Aorta (tissue), 5 donors: ENCODE results near the gene ACTR1B. TPM values are rescaled to one million over a fixed set of nuclear protein-coding genes. Genes with fewer than 3 reads are reported as not detected.
"Not testable (repeated sequence)": the region's sequence is repeated elsewhere in the genome, so short reads cannot be mapped to it uniquely, and the experiment has no call there.

Source experiments
- ATAC-seq: fragments of 200-7000 bp; cut with Tn5 transposase; one replicate; pipeline ENCODE4 v1.9.1; 2022; ENCODE audit warnings: moderate library complexity; ENCODE audit not compliant: low FRiP score
- DNase-seq, 2 donors: peaks; one replicate each; pipeline ENCODE4 v3.0.0-alpha.2; 2020
- H3K27ac ChIP-seq, 2 donors: one replicate each; pipeline ENCODE4 v1.5.1; 2013; ENCODE audit warnings: low read length in 2 of 2, mild to moderate bottlenecking in 2 of 2, moderate library complexity in 2 of 2, control low read depth in 1 of 2, inconsistent platforms in 1 of 2, low read depth in 1 of 2
- H3K27me3 ChIP-seq, 2 donors: one replicate each; pipeline ENCODE4 v1.6.1; 2013; ENCODE audit warnings: control low read depth in 1 of 2, low read length in 1 of 2, mild to moderate bottlenecking in 1 of 2, moderate library complexity in 1 of 2; ENCODE audit not compliant: insufficient read depth in 2 of 2, control insufficient read depth in 1 of 2
- H3K36me3 ChIP-seq, 2 donors: one replicate each; pipeline ENCODE4 v1.6.1; 2013; ENCODE audit warnings: control low read depth in 1 of 2, low read length in 1 of 2, mild to moderate bottlenecking in 1 of 2; ENCODE audit not compliant: insufficient read depth in 2 of 2, control insufficient read depth in 1 of 2
- H3K4me1 ChIP-seq, 2 donors: one replicate each; pipeline ENCODE4 v1.6.1; 2013; ENCODE audit warnings: low read length in 2 of 2, control low read depth in 1 of 2, mild to moderate bottlenecking in 1 of 2, moderate library complexity in 1 of 2; ENCODE audit not compliant: insufficient read depth in 2 of 2, control insufficient read depth in 1 of 2
- H3K4me3 ChIP-seq, 2 donors: one replicate each; pipeline ENCODE4 v1.5.1; 2013; ENCODE audit warnings: low read length in 2 of 2, control low read depth in 1 of 2, mild to moderate bottlenecking in 1 of 2
- H3K9me3 ChIP-seq: one replicate; pipeline ENCODE4 v1.6.1; 2013; ENCODE audit warnings: mild to moderate bottlenecking, low read length; ENCODE audit not compliant: control insufficient read depth
- WGBS, 2 donors: extraction: QIAGEN DNeasy Blood & Tissue Kit; methylation state at CpG; one replicate each; pipeline ENCODE4 v1.1.7; 2013; 5-methylcytosine and 5-hydroxymethylcytosine counted together
- intact Hi-C, 2 donors: fragments of 100-400 bp; cut with DNase I; formaldehyde crosslinking; loops; one replicate each; pipeline versions ENCODE4 v1.14.2 to v1.15.0; 2022
- polyA plus RNA-seq, 2 donors: library from polyadenylated mRNA; stranded (reverse); fragments of 200-250 nt; gene quantifications; one replicate each; pipeline ENCODE4 v1.2.3, GENCODE V29; 2013
- total RNA-seq, 2 donors: library from RNA; stranded (reverse); fragmentation: NEBNext Ultra II Directional; extraction: Animal tissue kit (Norgen Biotek cat#: 25700); gene quantifications; one replicate each; pipeline ENCODE4 v1.2.1, GENCODE V29; 2021
- donor health status: healthy with polysubstance abuse.
- donor health status: Bipolar disorder and iron deficiency.
- donor health status: DM: no; HTN: no; CAD: no.
- donor health status: DM: no; HTN: no; CAD: no.
- donor health status: DM: yes; HTN: yes; CAD: no.

Gene ACTR1B
- total and polyA plus RNA-seq, 4 donors = 63.2 to 92.2 (median 72.5) TPM

- H3K4me3 ChIP-seq, H3K36me3 ChIP-seq, H3K4me1 ChIP-seq, H3K27me3 ChIP-seq, intact Hi-C loops, ATAC-seq, H3K9me3 ChIP-seq, H3K27ac ChIP-seq, DNase-seq: not testable (repeated sequence)
- WGBS, 2 donors = 73 to 76% methylated on average over 6 to 9 of the region's 14 CpGs
Measured at GRCh38 chr2:97618939-97619827, 44.7 kb downstream of the ACTR1B start.

GRCh38 chr2:97617911-97618310 is 45.9 kb downstream of the ACTR1B start:
- no peaks in the 10 kb centered on the region for H3K36me3 ChIP-seq
- 90 to 92% methylated on average over 6 of the region's 6 CpGs for WGBS, 2 donors
- H3K9me3 ChIP-seq = no peaks in the 10 kb centered on the region
- DNase-seq (no peak), ATAC-seq (no peak)
- no peaks in the 10 kb centered on the region for H3K27me3 ChIP-seq
- H3K27ac ChIP-seq = no peak overlapping the region
- no peaks in the 10 kb centered on the region for H3K4me1 ChIP-seq
- intact Hi-C loops = no loop called here
- H3K4me3 ChIP-seq = no peak overlapping the region

- H3K4me1 ChIP-seq, intact Hi-C loops, H3K27me3 ChIP-seq, H3K4me3 ChIP-seq, H3K36me3 ChIP-seq, H3K27ac ChIP-seq, H3K9me3 ChIP-seq, DNase-seq: not testable (repeated sequence)
- ATAC-seq = peak; percentile 22
- 45 to 100% methylated on average over 1 to 4 of the region's 8 CpGs for WGBS, 2 donors
Measured at GRCh38 chr2:97615746-97616145, 48.1 kb downstream of the ACTR1B start.

GRCh38 chr2:97611895-97612294 is 51.9 kb downstream of the ACTR1B start:
- H3K27ac ChIP-seq, H3K36me3 ChIP-seq, DNase-seq, ATAC-seq, H3K4me1 ChIP-seq, H3K9me3 ChIP-seq, H3K27me3 ChIP-seq, intact Hi-C loops, H3K4me3 ChIP-seq: not testable (repeated sequence)
- 36 to 64% methylated on average over 2 to 3 of the region's 7 CpGs for WGBS, 2 donors

- H3K27me3 ChIP-seq, intact Hi-C loops, DNase-seq, ATAC-seq, H3K4me1 ChIP-seq, H3K36me3 ChIP-seq, H3K9me3 ChIP-seq, H3K4me3 ChIP-seq, H3K27ac ChIP-seq: not testable (repeated sequence)
- WGBS, 2 donors = 70 to 74% methylated on average over 4 of the region's 4 CpGs
Measured at GRCh38 chr2:97608745-97609144, 55.1 kb downstream of the ACTR1B start.

Other genes with a start within 250 kb of the ACTR1B start
- 10 to 100 TPM; 36.4 to 56.8 TPM for gene ANKRD36B, start 74.2 kb downstream of the ACTR1B start, total RNA-seq
- 10 to 100 TPM in 1 of 2 donors, 1 to 10 TPM in 1; 2.6 to 26.9 TPM for gene ANKRD36B, start 74.2 kb downstream of the ACTR1B start, polyA plus RNA-seq
- 100 to 1,000 TPM; 114 to 130 TPM for gene COX5B, start 18.0 kb downstream of the ACTR1B start, total RNA-seq
- gene COX5B, start 18.0 kb downstream of the ACTR1B start, polyA plus RNA-seq = 100 to 1,000 TPM; 250 to 286 TPM
- gene C2orf92, start 5.7 kb upstream of the ACTR1B start, total RNA-seq = 10 to 100 TPM; 10.3 TPM
- 10 to 100 TPM in 1 of 2 donors, 1 to 10 TPM in 1; 4.1 to 36.3 TPM for gene C2orf92, start 5.7 kb upstream of the ACTR1B start, polyA plus RNA-seq
- gene ZAP70, start 49.5 kb upstream of the ACTR1B start, total RNA-seq = 1 to 10 TPM; 4.3 to 7.5 TPM
- 1 to 10 TPM; 1.3 to 2.8 TPM for gene ZAP70, start 49.5 kb upstream of the ACTR1B start, polyA plus RNA-seq